Left colon (tissue), 2 donors: ENCODE data around the gene BEST2. TPM values are rescaled to one million over a fixed set of nuclear protein-coding genes. Genes with fewer than 3 reads are reported as not detected.
"Not testable (repeated sequence)": the region's sequence is repeated elsewhere in the genome, so short reads cannot be mapped to it uniquely, and the experiment has no call there.

Source experiments
- ATAC-seq: fragments of 200-7000 bp; cut with Tn5 transposase; one replicate; pipeline ENCODE4 v1.9.1; 2020; ENCODE audit warnings: mild to moderate bottlenecking, moderate library complexity
- DNase-seq, 2 donors: peaks; one replicate each; pipeline ENCODE4 v3.0.0-alpha.2; 2020
- intact Hi-C, 2 donors: fragments of 100-400 bp; cut with DNase I in 1 of 2; cut with micrococcal nuclease in 1 of 2; formaldehyde crosslinking; loops; one replicate each; pipeline versions ENCODE4 v1.11.2 to v1.14.0; 2022; cut with DNase I, micrococcal nuclease
- long read RNA-seq: library from polyadenylated mRNA; unstranded; transcript quantifications from one replicate; pipeline ENCODE4 v2.0.0, GENCODE V29; 2021
- total RNA-seq, 2 donors: library from RNA; stranded (reverse); fragmentation: NEBNext Ultra II Directional; extraction: Animal tissue kit (Norgen Biotek cat#: 25700); gene quantifications; one replicate each; pipeline ENCODE4 v1.2.1, GENCODE V29; 2021
- donor health status: DM: no; HTN: no; CAD: no.
- donor health status: DM: yes; HTN: yes; CAD: no.

Gene BEST2
- total RNA-seq: 100 to 1,000 TPM; 139 to 207 TPM
- long read RNA-seq, transcript BEST2-204 (10 exons, 2,000 nt): major isoform, 143 of 438 reads
- long read RNA-seq, transcript BEST2-201 (9 exons, 1,908 nt): minor isoform, 120 of 438 reads
- long read RNA-seq, partial matches to known transcripts: 125 of 438 reads
- long read RNA-seq, other reads (novel, unspliced or antisense): 46 of 438 reads

GRCh38 chr19:12751635-12752034, at the start of gene BEST2:
TSS of gene BEST2 (plus strand) at chr19:12751791. CDS start at chr19:12752593, 802 bp downstream.
- no peak for DNase-seq
- peak; percentile 44 for ATAC-seq
- intact Hi-C loops: no loop called here

- intact Hi-C loops: no loop called here
- peak in 1 of 2 donors; percentile 3 for DNase-seq
- ATAC-seq: no peak
Observed at GRCh38 chr19:12703046-12703445, 48.5 kb upstream of the BEST2 start.

- intact Hi-C loops: no loop called here
- ATAC-seq (no peak), DNase-seq (no peak)
Observed at GRCh38 chr19:12705169-12705568, 46.4 kb upstream of the BEST2 start.

- ATAC-seq: no peak
- DNase-seq: no peak
- intact Hi-C loops: no loop called here
Observed at GRCh38 chr19:12705654-12706331, 45.8 kb upstream of the BEST2 start.

GRCh38 chr19:12706332-12706718, 45.3 kb upstream of the BEST2 start:
- intact Hi-C loops: no loop called here
- ATAC-seq: no peak

GRCh38 chr19:12708641-12709040, 43.0 kb upstream of the BEST2 start:
- ATAC-seq (no peak), DNase-seq (no peak)
- intact Hi-C loops: no loop called here

More at GRCh38 chr19:12706332-12706718, 45.3 kb upstream of the BEST2 start:
- no peak for DNase-seq

GRCh38 chr19:12711187-12711586, 40.4 kb upstream of the BEST2 start:
- DNase-seq (no peak), ATAC-seq (no peak)
- intact Hi-C loops: no loop called here

GRCh38 chr19:12712077-12712476, 39.5 kb upstream of the BEST2 start:
- ATAC-seq, intact Hi-C loops: not testable (repeated sequence)
- peak in 1 of 2 donors; percentile 38 for DNase-seq

- DNase-seq, intact Hi-C loops, ATAC-seq: not testable (repeated sequence)
Observed at GRCh38 chr19:12713304-12713703, 38.3 kb upstream of the BEST2 start.

GRCh38 chr19:12715102-12715501, 36.5 kb upstream of the BEST2 start:
- DNase-seq: no peak
- intact Hi-C loops: no loop called here
- ATAC-seq: no peak

GRCh38 chr19:12715929-12716328, 35.7 kb upstream of the BEST2 start:
- DNase-seq: no peak
- intact Hi-C loops: no loop called here
- no peak for ATAC-seq

- ATAC-seq (no peak), DNase-seq (no peak)
- intact Hi-C loops: no loop called here
Observed at GRCh38 chr19:12720296-12720695, 31.3 kb upstream of the BEST2 start.

- DNase-seq (peak in 1 of 2 donors; percentile 36), ATAC-seq (no peak)
- intact Hi-C loops: no loop called here
Observed at GRCh38 chr19:12720851-12721655, 30.5 kb upstream of the BEST2 start.

- intact Hi-C loops: no loop called here
- peak; percentile 64 for ATAC-seq
- peak; percentile 75 to 78 for DNase-seq
Observed at GRCh38 chr19:12721656-12722565, 29.7 kb upstream of the BEST2 start.

- ATAC-seq (peak; percentile 90), DNase-seq (peak; percentile 96 to 99)
- intact Hi-C loops: no loop called here
Observed at GRCh38 chr19:12722566-12723380, 28.8 kb upstream of the BEST2 start.

GRCh38 chr19:12723381-12723640, 28.3 kb upstream of the BEST2 start:
- intact Hi-C loops: no loop called here
- no peak for DNase-seq
- ATAC-seq: no peak

GRCh38 chr19:12723641-12724426, 27.8 kb upstream of the BEST2 start, which contains the start of gene TNPO2:
TSS of gene TNPO2 (minus strand) at chr19:12723932. CDS start at chr19:12720977, 2,955 bp downstream.
- intact Hi-C loops: no loop called here
- DNase-seq: peak; percentile 68 to 69
- ATAC-seq: peak; percentile 55
